Liver (tissue), 9 donors: ENCODE measurements around the gene SIM2. TPM values are rescaled to one million over a fixed set of nuclear protein-coding genes. Genes with fewer than 3 reads are reported as not detected.

Source experiments
- DNase-seq: peaks from one replicate; pipeline ENCODE4 v3.0.0-alpha.2; 2017; ENCODE audit warnings: low spot score
- H3K27ac ChIP-seq, 2 donors: one replicate each; pipeline ENCODE4 v1.7.0; 2013; ENCODE audit warnings: inconsistent platforms in 2 of 2, low read length in 2 of 2, control low read depth in 1 of 2, low read depth in 1 of 2, mild to moderate bottlenecking in 1 of 2
- H3K27me3 ChIP-seq, 4 donors: one replicate each; pipeline versions ENCODE4 v1.6.1 to v1.7.0; 2013; ENCODE audit warnings: low read length in 3 of 4, inconsistent platforms in 1 of 4, mild to moderate bottlenecking in 1 of 4, moderate library complexity in 1 of 4; ENCODE audit not compliant: control insufficient read depth in 4 of 4, insufficient read depth in 4 of 4
- H3K36me3 ChIP-seq, 4 donors: one replicate each; pipeline versions ENCODE4 v1.6.1 to v1.7.0; 2013; ENCODE audit warnings: low read length in 3 of 4, mild to moderate bottlenecking in 3 of 4, low read depth in 1 of 4, moderate library complexity in 1 of 4; ENCODE audit not compliant: control insufficient read depth in 4 of 4, insufficient read depth in 3 of 4
- H3K4me1 ChIP-seq, 4 donors: one replicate each; pipeline versions ENCODE4 v1.6.1 to v1.7.0; 2013; ENCODE audit warnings: low read length in 3 of 4, mild to moderate bottlenecking in 3 of 4, moderate library complexity in 1 of 4; ENCODE audit not compliant: control insufficient read depth in 4 of 4, insufficient read depth in 4 of 4
- H3K4me3 ChIP-seq, 3 donors: one replicate each; pipeline versions ENCODE4 v1.6.1 to v1.7.0; 2013; ENCODE audit warnings: low read length in 3 of 3, control low read depth in 1 of 3, low read depth in 1 of 3, mild to moderate bottlenecking in 1 of 3
- H3K9ac ChIP-seq, 2 donors: one replicate each; pipeline ENCODE4 v1.7.0; 2013; ENCODE audit warnings: low read length in 2 of 2, mild to moderate bottlenecking in 2 of 2, moderate library complexity in 2 of 2, control low read depth in 1 of 2, low read depth in 1 of 2
- H3K9me3 ChIP-seq, 4 donors: one replicate each; pipeline versions ENCODE4 v1.6.1 to v1.7.0; 2013; ENCODE audit warnings: low read length in 3 of 4; ENCODE audit not compliant: control insufficient read depth in 4 of 4
- ATF3 ChIP-seq: IDR thresholded peaks from 2 replicates; pipeline ENCODE4 v1.6.1; 2016; ENCODE audit warnings: antibody characterized with exemption
- CTCF ChIP-seq: fragments of 150-350 bp; IDR thresholded peaks from 2 replicates; pipeline ENCODE4 v1.5.1; 2017; ENCODE audit warnings: improper control_type of control experiment, low read depth, low read length; ENCODE audit not compliant: missing input control
- EGR1 ChIP-seq, 2 donors: IDR thresholded peaks; 2 replicates each; pipeline ENCODE4 v1.6.1; 2016 to 2018; ENCODE audit warnings: antibody characterized with exemption in 2 of 2, low read depth in 2 of 2
- FOXA2 ChIP-seq: IDR thresholded peaks from 2 replicates; pipeline ENCODE4 v1.6.1; 2016; ENCODE audit warnings: antibody characterized with exemption
- GABPA ChIP-seq, 2 donors: IDR thresholded peaks in 1 of 2; conservative IDR thresholded peaks in 1 of 2; 2 replicates each; pipeline ENCODE4 v1.6.1; 2016; ENCODE audit warnings: antibody characterized with exemption in 2 of 2, mild to moderate bottlenecking in 1 of 2, moderate library complexity in 1 of 2
- HNF4A ChIP-seq, 2 donors: conservative IDR thresholded peaks; 2 replicates each; pipeline ENCODE4 v1.6.1; 2016; ENCODE audit warnings: antibody characterized with exemption in 2 of 2, mild to moderate bottlenecking in 2 of 2
- JUND ChIP-seq, 2 donors: IDR thresholded peaks; 2 replicates each; pipeline ENCODE4 v1.6.1; 2016; ENCODE audit warnings: antibody characterized with exemption in 2 of 2
- MAX ChIP-seq: IDR thresholded peaks from 2 replicates; pipeline ENCODE4 v1.6.1; 2016; ENCODE audit warnings: antibody characterized with exemption
- RAD21 ChIP-seq, 2 donors: IDR thresholded peaks; 2 replicates each; pipeline ENCODE4 v1.6.1; 2016; ENCODE audit warnings: antibody characterized with exemption in 2 of 2, mild to moderate bottlenecking in 2 of 2
- RXRA ChIP-seq, 2 donors: IDR thresholded peaks; 2 replicates each; pipeline ENCODE4 v1.6.1; 2017 to 2018; ENCODE audit warnings: antibody characterized with exemption in 2 of 2, mild to moderate bottlenecking in 1 of 2
- SP1 ChIP-seq: IDR thresholded peaks from 2 replicates; pipeline ENCODE4 v1.6.1; 2018; ENCODE audit warnings: antibody characterized with exemption, mild to moderate bottlenecking
- TAF1 ChIP-seq: conservative IDR thresholded peaks from 2 replicates; pipeline ENCODE4 v1.6.1; 2016; ENCODE audit warnings: antibody characterized with exemption, mild to moderate bottlenecking
- YY1 ChIP-seq: IDR thresholded peaks from 2 replicates; pipeline ENCODE4 v1.6.1; 2016; ENCODE audit warnings: antibody characterized with exemption, mild to moderate bottlenecking
- WGBS: extraction: QIAGEN DNeasy Blood & Tissue Kit; methylation state at CpG from one replicate; pipeline ENCODE4 v1.1.7; 2013; 5-methylcytosine and 5-hydroxymethylcytosine counted together
- polyA plus RNA-seq, 2 donors: library from polyadenylated mRNA; stranded (reverse) in 1 of 2; unstranded in 1 of 2; fragments of 200-250 nt in 1 of 2; fragments of >200 nt in 1 of 2; fragmentation: Nextera tagmentation in 1 of 2; extraction: Ambion mirVana in 1 of 2; gene quantifications; one replicate each; pipeline versions ENCODE4 v1.2.1 to v1.2.3, GENCODE V29; 2013 to 2015
- total RNA-seq, 2 donors: library from RNA; depleted of rRNA; stranded (reverse); fragments of >200 nt; gene quantifications; one replicate each; pipeline ENCODE4 v1.2.3, GENCODE V29; 2014
- donor health status: healthy.
- donor health status: healthy.
- donor health status: healthy.
- donor health status: healthy.
- donor health status: healthy.

Gene SIM2
- total and polyA plus RNA-seq, 4 donors = 0.19 TPM; not detected in 3

GRCh38 chr21:36759348-36760083 lies 60.6 kb downstream of the SIM2 start (continued):
- TF ChIP-seq ATF3 (no peak), MAX (no peak), RAD21 (IDR thresholded peaks at IDR 0.05) (no peak), GABPA (IDR thresholded peaks at IDR 0.05 in 1 of 2, conservative IDR thresholded peaks at IDR 0.05 in 1 of 2) (no peak), HNF4A (conservative IDR thresholded peaks at IDR 0.05) (no peak), RXRA (IDR thresholded peaks at IDR 0.05) (no peak), FOXA2 (no peak), YY1 (no peak), EGR1 (IDR thresholded peaks at IDR 0.05; ENCODE audit: low read depth in 2 of 2) (no peak)

GRCh38 chr21:36761685-36762084 lies 62.8 kb downstream of the SIM2 start:
- H3K9me3 ChIP-seq = no peaks in the 10 kb centered on the region
- peaks cover 2 to 3% (median 3%) of the 10 kb centered on the region in 4 donors for H3K36me3 ChIP-seq
- H3K27ac ChIP-seq = no peak overlapping the region
- DNase-seq = no peak
- no peaks in the 10 kb centered on the region for H3K27me3 ChIP-seq
- H3K4me3 ChIP-seq = no peak overlapping the region
- no peak for TF ChIP-seq YY1
- no peaks in the 10 kb centered on the region for H3K4me1 ChIP-seq
- no peak overlapping the region for H3K9ac ChIP-seq
- WGBS = 93% methylated on average over 11 of the region's 11 CpGs

GRCh38 chr21:36762642-36763041 lies 63.7 kb downstream of the SIM2 start:
- Histone ChIP-seq H3K36me3 (peaks cover 0 to 3% (median under 1%) of the 10 kb centered on the region in 4 donors), H3K9ac (no peak overlapping the region), H3K4me1 (no peaks in the 10 kb centered on the region), H3K4me3 (no peak overlapping the region), H3K27me3 (no peaks in the 10 kb centered on the region), H3K9me3 (no peaks in the 10 kb centered on the region), H3K27ac (no peak overlapping the region)
- TF ChIP-seq ATF3 (no peak), RXRA (IDR thresholded peaks at IDR 0.05) (no peak), TAF1 (no peak), EGR1 (IDR thresholded peaks at IDR 0.05; ENCODE audit: low read depth in 2 of 2) (no peak), GABPA (IDR thresholded peaks at IDR 0.05 in 1 of 2, conservative IDR thresholded peaks at IDR 0.05 in 1 of 2) (no peak), CTCF (no peak), FOXA2 (no peak), HNF4A (conservative IDR thresholded peaks at IDR 0.05) (no peak), JUND (IDR thresholded peaks at IDR 0.05) (no peak), SP1 (no peak)
- 94% methylated on average over 9 of the region's 9 CpGs for WGBS
- no peak for DNase-seq
